ENCODE results near the gene SH3RF3. TPM values are rescaled to one million over a fixed set of nuclear protein-coding genes. Genes with fewer than 3 reads are reported as not detected.

Gene SH3RF3
- total RNA-seq, 2 donors from 2014 or later: 1.3 to 2.5 TPM

GRCh38 chr2:109139002-109139401, 10.0 kb downstream of the SH3RF3 start:
- Histone ChIP-seq H3K9me3 (no peaks in the 10 kb centered on the region), H3K36me3 (no peaks in the 10 kb centered on the region), H3K27me3 (no peaks in the 10 kb centered on the region), H3K27ac (no peak overlapping the region), H3K9ac (ENCODE audit: low read depth in 2 of 2, low read length in 2 of 2) (no peak overlapping the region), H3K4me1 (no peaks in the 10 kb centered on the region), H3K4me3 (no peak overlapping the region)
- no peak for TF ChIP-seq CTCF (IDR thresholded peaks at IDR 0.05)
- no peak for DNase-seq
- intact Hi-C loops (cut with DNase I): no loop called here

GRCh38 chr2:109139865-109140396, 10.9 kb downstream of the SH3RF3 start:
- no peak overlapping the region for H3K27ac ChIP-seq
- no peaks in the 10 kb centered on the region for H3K36me3 ChIP-seq
- no peaks in the 10 kb centered on the region for H3K9me3 ChIP-seq
- no peak overlapping the region for H3K9ac ChIP-seq (ENCODE audit: low read depth in 2 of 2, low read length in 2 of 2)
- no peaks in the 10 kb centered on the region for H3K4me1 ChIP-seq
- DNase-seq: no peak
- H3K27me3 ChIP-seq: no peaks in the 10 kb centered on the region
- TF ChIP-seq CTCF (IDR thresholded peaks at IDR 0.05): no peak
- no peak overlapping the region for H3K4me3 ChIP-seq
- intact Hi-C loops (cut with DNase I): no loop called here

GRCh38 chr2:109141006-109141600, 12.1 kb downstream of the SH3RF3 start:
- Histone ChIP-seq H3K4me1 (no peaks in the 10 kb centered on the region), H3K36me3 (no peaks in the 10 kb centered on the region), H3K9ac (ENCODE audit: low read depth in 2 of 2, low read length in 2 of 2) (no peak overlapping the region), H3K27me3 (no peaks in the 10 kb centered on the region), H3K4me3 (no peak overlapping the region), H3K27ac (no peak overlapping the region), H3K9me3 (no peaks in the 10 kb centered on the region)
- DNase-seq: no peak
- intact Hi-C loops (cut with DNase I): no loop called here
- TF ChIP-seq CTCF (IDR thresholded peaks at IDR 0.05): no peak

- DNase-seq: no peak
- TF ChIP-seq CTCF (IDR thresholded peaks at IDR 0.05): no peak
- intact Hi-C loops (cut with DNase I): no loop called here
These were observed 12.8 kb downstream of the SH3RF3 start for GRCh38 chr2:109141727-109142283.

GRCh38 chr2:109142416-109143210, 13.6 kb downstream of the SH3RF3 start:
- Histone ChIP-seq H3K9me3 (no peaks in the 10 kb centered on the region), H3K27me3 (no peaks in the 10 kb centered on the region), H3K4me3 (no peak overlapping the region), H3K36me3 (no peaks in the 10 kb centered on the region), H3K9ac (ENCODE audit: low read depth in 2 of 2, low read length in 2 of 2) (no peak overlapping the region), H3K27ac (no peak overlapping the region), H3K4me1 (no peaks in the 10 kb centered on the region)
- no peak for TF ChIP-seq CTCF (IDR thresholded peaks at IDR 0.05)
- intact Hi-C loops (cut with DNase I): no loop called here
- no peak for DNase-seq

More at GRCh38 chr2:109141727-109142283, 12.8 kb downstream of the SH3RF3 start:
- H3K27ac ChIP-seq: no peak overlapping the region
- no peak overlapping the region for H3K9ac ChIP-seq (ENCODE audit: low read depth in 2 of 2, low read length in 2 of 2)
- no peak overlapping the region for H3K4me3 ChIP-seq
- no peaks in the 10 kb centered on the region for H3K4me1 ChIP-seq
- no peaks in the 10 kb centered on the region for H3K9me3 ChIP-seq
- H3K27me3 ChIP-seq: no peaks in the 10 kb centered on the region
- H3K36me3 ChIP-seq: no peaks in the 10 kb centered on the region
